Uterus (tissue), 4 donors: ENCODE results near the gene RAD51AP2. TPM values are rescaled to one million over a fixed set of nuclear protein-coding genes. Genes with fewer than 3 reads are reported as not detected.

Experiments
- DNase-seq, 2 donors: peaks; one replicate each; pipeline ENCODE4 v3.0.0-alpha.2; 2019 to 2020
- H3K27ac ChIP-seq, 2 donors: fragments of 200-600 bp; sonication (generic); 1 replicate in 1 of 2; 2 replicates in 1 of 2; pipeline ENCODE4 v1.5.1; 2016 to 2018
- H3K27me3 ChIP-seq, 2 donors: fragments of 200-600 bp; sonication (generic); one replicate each; pipeline ENCODE4 v1.5.1; 2018 to 2019; ENCODE audit warnings: control low read depth in 1 of 2
- H3K36me3 ChIP-seq, 2 donors: fragments of 200-600 bp; sonication (generic); one replicate each; pipeline ENCODE4 v1.5.1; 2019; ENCODE audit warnings: control low read depth in 1 of 2
- H3K4me1 ChIP-seq, 2 donors: fragments of 200-600 bp; sonication (generic); one replicate each; pipeline ENCODE4 v1.5.1; 2018 to 2019; ENCODE audit warnings: control low read depth in 1 of 2
- H3K4me3 ChIP-seq, 2 donors: fragments of 200-600 bp; sonication (generic); 1 replicate in 1 of 2; 2 replicates in 1 of 2; pipeline ENCODE4 v1.5.1; 2018 to 2019; ENCODE audit warnings: mild to moderate bottlenecking in 1 of 2
- H3K9me3 ChIP-seq, 2 donors: fragments of 200-600 bp; sonication (generic); one replicate each; pipeline ENCODE4 v1.5.1; 2019; ENCODE audit warnings: control low read depth in 1 of 2
- POLR2A ChIP-seq, 2 donors: fragments of 450-650 bp; IDR thresholded peaks; one replicate each; pipeline ENCODE4 v1.6.1; 2016; ENCODE audit warnings: antibody characterized with exemption in 2 of 2, mild to moderate bottlenecking in 1 of 2, moderate library complexity in 1 of 2
- intact Hi-C: fragments of 100-400 bp; cut with DNase I; formaldehyde crosslinking; loops from one replicate; pipeline ENCODE4 v1.15.1; 2023; ENCODE audit warnings: low total_unique reads
- total RNA-seq, 4 donors: library from RNA; depleted of rRNA in 3 of 4; stranded (reverse); fragments of >200 nt in 3 of 4; gene quantifications; one replicate each; pipeline versions ENCODE4 v1.1.0 to v1.2.4, GENCODE V29; 2014 to 2023
- TF ChIP-seq, protein P1 (sequence below), 4 experiments: fragments of 200-600 bp in 2 of 4; fragments of 450-650 bp in 2 of 4; sonication (generic) in 2 of 4; IDR thresholded peaks; one replicate each; pipeline ENCODE4 v1.5.1; 2016 to 2019; ENCODE audit warnings: antibody characterized with exemption in 4 of 4, mild to moderate bottlenecking in 2 of 4, moderate library complexity in 1 of 4
- donor health status: DM: yes; HTN: yes; CAD: no.

Gene RAD51AP2
- total RNA-seq, 4 donors from 2014 or later = 0.69 TPM; not detected in 3

DNA sequence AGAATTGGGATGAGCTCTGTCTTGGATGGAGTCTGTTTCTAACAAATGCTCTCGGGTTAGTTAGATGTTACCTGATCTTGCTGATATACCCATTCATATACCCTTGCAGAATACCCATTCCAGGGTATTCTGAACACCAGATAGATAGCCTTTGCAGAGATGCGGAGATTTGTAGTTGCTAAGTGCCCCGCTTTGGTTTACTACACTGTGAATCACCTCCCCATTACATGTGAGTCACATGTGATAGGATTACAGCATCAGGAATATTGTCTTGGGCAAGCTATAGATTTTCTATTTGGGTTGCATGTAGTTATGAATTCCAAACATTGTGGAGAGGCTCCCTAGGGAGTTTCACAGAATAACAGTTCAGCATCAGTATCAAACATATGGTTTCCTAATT is 26.0 kb upstream of the RAD51AP2 start:
- TF ChIP-seq, protein P1, sequence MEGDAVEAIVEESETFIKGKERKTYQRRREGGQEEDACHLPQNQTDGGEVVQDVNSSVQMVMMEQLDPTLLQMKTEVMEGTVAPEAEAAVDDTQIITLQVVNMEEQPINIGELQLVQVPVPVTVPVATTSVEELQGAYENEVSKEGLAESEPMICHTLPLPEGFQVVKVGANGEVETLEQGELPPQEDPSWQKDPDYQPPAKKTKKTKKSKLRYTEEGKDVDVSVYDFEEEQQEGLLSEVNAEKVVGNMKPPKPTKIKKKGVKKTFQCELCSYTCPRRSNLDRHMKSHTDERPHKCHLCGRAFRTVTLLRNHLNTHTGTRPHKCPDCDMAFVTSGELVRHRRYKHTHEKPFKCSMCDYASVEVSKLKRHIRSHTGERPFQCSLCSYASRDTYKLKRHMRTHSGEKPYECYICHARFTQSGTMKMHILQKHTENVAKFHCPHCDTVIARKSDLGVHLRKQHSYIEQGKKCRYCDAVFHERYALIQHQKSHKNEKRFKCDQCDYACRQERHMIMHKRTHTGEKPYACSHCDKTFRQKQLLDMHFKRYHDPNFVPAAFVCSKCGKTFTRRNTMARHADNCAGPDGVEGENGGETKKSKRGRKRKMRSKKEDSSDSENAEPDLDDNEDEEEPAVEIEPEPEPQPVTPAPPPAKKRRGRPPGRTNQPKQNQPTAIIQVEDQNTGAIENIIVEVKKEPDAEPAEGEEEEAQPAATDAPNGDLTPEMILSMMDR (IDR thresholded peaks at IDR 0.05) = no peak
- TF ChIP-seq POLR2A (IDR thresholded peaks at IDR 0.05) = no peak
- intact Hi-C loops = no loop called here
- Histone ChIP-seq H3K36me3 (no peaks in the 10 kb centered on the region), H3K27ac (no peak overlapping the region), H3K27me3 (peaks cover 0 to 15% of the 10 kb centered on the region in 2 donors), H3K4me1 (no peaks in the 10 kb centered on the region), H3K4me3 (no peak overlapping the region), H3K9me3 (no peaks in the 10 kb centered on the region)
- no peak for DNase-seq

DNA sequence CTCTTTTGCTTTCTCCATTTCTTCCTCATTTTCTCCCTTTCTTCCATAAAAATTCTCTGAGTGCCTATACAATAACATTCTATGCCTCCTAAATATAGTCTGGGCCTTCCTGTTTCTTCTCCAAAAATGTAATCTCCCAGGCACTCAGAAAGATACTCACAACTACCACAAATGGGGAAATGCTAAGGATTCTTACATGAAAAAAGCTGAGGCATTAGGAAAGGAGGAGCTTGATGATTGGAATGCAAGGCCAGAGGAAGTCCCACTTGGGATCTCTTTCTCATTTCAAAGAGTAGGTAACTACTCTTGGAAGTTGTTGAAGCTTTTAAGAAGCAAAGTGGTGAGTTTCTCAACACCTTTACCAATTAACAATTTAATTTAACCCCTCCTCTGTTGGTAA is 25.6 kb upstream of the RAD51AP2 start:
- intact Hi-C loops = no loop called here
- Histone ChIP-seq H3K9me3 (no peaks in the 10 kb centered on the region), H3K4me1 (no peaks in the 10 kb centered on the region), H3K4me3 (no peak overlapping the region), H3K27ac (no peak overlapping the region), H3K27me3 (peaks cover 0 to 15% of the 10 kb centered on the region in 2 donors), H3K36me3 (no peaks in the 10 kb centered on the region)
- DNase-seq = no peak
- TF ChIP-seq, protein P1 (IDR thresholded peaks at IDR 0.05) = no peak
- no peak for TF ChIP-seq POLR2A (IDR thresholded peaks at IDR 0.05)

DNA sequence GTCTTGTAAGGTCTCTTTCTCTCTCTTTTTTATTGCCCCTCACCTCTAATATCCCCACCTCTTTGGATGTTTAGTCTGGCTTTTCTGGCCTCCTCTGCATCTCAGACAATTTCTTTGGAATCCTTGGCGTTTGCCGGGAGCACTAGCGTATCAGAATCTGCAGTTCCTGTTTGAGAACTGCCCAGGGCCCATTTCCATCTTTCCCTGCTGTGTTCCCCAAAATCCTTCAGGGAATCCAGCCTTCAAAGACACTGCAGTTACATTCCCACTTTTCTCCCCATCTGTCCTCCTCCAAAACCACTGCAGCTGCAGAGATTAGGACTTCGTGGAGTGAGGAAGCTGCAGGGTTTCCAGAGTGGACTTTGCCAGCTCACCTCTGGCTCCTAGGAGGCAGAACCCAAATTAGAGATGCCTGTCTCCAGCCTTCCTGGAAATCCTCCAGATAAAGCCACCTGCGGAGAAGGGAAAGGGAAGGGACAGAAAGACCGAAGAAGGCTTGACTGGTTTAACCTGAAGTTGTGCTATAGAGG is 25.0 kb upstream of the RAD51AP2 start:
- Histone ChIP-seq H3K4me1 (no peaks in the 10 kb centered on the region), H3K27me3 (peaks cover 0 to 15% of the 10 kb centered on the region in 2 donors), H3K4me3 (no peak overlapping the region), H3K9me3 (no peaks in the 10 kb centered on the region), H3K27ac (no peak overlapping the region), H3K36me3 (no peaks in the 10 kb centered on the region)
- no peak for DNase-seq
- intact Hi-C loops = no loop called here
- no peak for TF ChIP-seq POLR2A (IDR thresholded peaks at IDR 0.05)
- TF ChIP-seq, protein P1 (IDR thresholded peaks at IDR 0.05) = no peak

DNA sequence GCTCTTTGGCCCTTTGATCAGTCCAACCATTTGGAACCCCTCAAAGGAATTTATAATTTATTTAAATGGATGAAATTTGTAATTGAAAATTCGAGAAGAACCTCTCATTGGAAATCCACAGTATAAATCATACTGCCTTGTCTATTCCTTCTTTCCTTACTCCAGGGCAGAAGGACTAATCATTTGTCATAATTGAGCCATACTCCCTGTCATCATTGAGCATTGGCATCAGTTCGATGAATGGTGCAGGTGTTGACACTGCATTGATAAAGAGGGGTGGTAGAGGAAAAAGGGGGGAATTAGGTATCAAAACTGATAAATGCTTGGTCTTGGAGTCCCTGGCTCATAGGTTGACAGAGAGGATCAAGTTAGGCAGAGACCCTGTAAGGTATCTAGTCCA is 24.2 kb upstream of the RAD51AP2 start:
- Histone ChIP-seq H3K36me3 (no peaks in the 10 kb centered on the region), H3K4me3 (no peak overlapping the region), H3K27ac (no peak overlapping the region), H3K4me1 (no peaks in the 10 kb centered on the region), H3K27me3 (peaks cover 0 to 15% of the 10 kb centered on the region in 2 donors), H3K9me3 (no peaks in the 10 kb centered on the region)
- intact Hi-C loops = no loop called here
- no peak for TF ChIP-seq POLR2A (IDR thresholded peaks at IDR 0.05)
- DNase-seq = no peak

DNA sequence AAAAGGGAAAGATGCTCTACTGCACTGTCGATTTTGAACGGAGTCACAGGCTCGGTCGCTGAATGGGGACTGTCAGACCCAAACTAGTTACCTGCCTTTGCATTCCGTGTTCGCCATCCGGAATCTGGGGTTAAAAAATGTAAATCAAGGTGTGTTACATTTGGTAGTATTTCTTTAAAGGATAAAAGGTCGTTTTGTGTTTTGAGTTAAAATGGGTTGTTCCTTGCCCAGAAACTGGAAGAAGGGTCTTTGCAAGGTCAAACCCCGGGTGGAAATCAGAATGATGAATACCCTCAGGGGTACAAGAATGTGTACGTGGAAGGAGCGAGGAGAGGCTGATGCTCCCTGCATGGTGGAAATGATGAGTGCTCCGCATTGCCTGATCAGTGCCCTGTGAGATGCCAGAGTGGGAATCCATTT is 23.3 kb upstream of the RAD51AP2 start:
- no peak for TF ChIP-seq POLR2A (IDR thresholded peaks at IDR 0.05)
- TF ChIP-seq, protein P1 (IDR thresholded peaks at IDR 0.05) = no peak
- no peak for DNase-seq
- Histone ChIP-seq H3K4me1 (no peaks in the 10 kb centered on the region), H3K36me3 (no peaks in the 10 kb centered on the region), H3K9me3 (no peaks in the 10 kb centered on the region), H3K27ac (no peak overlapping the region), H3K4me3 (peak overlapping the region in 1 of 2 donors; percentile 50), H3K27me3 (peaks cover 0 to 15% of the 10 kb centered on the region in 2 donors)
- intact Hi-C loops = no loop called here
